ENCODE measurements around the gene DGUOK. TPM values are rescaled to one million over a fixed set of nuclear protein-coding genes. Genes with fewer than 3 reads are reported as not detected.

The DGUOK gene
- total and polyA plus RNA-seq, 10 of the 15 experiments (the other 5 are each of a cell fraction or from before 2014, with no cell fraction given): 64.4 to 234 (median 91.4) TPM

DNA sequence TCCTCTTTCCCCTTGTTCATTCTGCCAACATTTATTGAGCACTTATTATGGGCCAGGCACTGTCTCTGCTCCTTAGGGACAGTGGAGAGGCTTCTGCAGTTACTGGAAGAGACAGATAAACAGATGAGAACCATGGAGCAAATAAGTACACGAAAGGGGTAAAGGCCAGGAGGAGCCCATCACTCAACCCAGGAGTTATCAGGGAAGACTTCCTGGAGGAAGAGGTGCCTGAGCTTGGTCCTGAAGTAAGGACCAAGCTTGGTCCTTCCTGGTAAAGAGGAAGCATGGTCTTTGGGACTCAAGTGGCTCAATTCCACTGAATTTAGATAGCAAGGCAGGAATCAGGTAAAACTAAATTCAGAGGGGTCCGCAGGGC, 32.2 kb upstream of the DGUOK start (continued):
- TF ChIP-seq, protein P1, sequence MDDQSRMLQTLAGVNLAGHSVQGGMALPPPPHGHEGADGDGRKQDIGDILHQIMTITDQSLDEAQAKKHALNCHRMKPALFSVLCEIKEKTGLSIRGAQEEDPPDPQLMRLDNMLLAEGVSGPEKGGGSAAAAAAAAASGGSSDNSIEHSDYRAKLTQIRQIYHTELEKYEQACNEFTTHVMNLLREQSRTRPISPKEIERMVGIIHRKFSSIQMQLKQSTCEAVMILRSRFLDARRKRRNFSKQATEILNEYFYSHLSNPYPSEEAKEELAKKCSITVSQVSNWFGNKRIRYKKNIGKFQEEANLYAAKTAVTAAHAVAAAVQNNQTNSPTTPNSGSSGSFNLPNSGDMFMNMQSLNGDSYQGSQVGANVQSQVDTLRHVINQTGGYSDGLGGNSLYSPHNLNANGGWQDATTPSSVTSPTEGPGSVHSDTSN (IDR thresholded peaks at IDR 0.05; ENCODE audit: insufficient replicate concordance, low read depth, low read length): no peak
- TF ChIP-seq CBX3 (IDR thresholded peaks at IDR 0.05; ENCODE audit: borderline replicate concordance, low read depth) (no peak), NFIC (IDR thresholded peaks at IDR 0.05; ENCODE audit: low read depth, low read length) (no peak)

- in situ Hi-C loops (cut with MboI) (no loop called here), intact Hi-C loops (cut with micrococcal nuclease; ENCODE audit: unreplicated experiment) (no loop called here)
- FAIRE-seq: no peak
- no peaks in the 10 kb centered on the region for H3K36me3 ChIP-seq (ENCODE audit: control insufficient read depth in 2 of 2, insufficient read depth in 2 of 2, low read length in 1 of 2)
- TF ChIP-seq NFIC (IDR thresholded peaks at IDR 0.05; ENCODE audit: low read depth, low read length) (no peak), HDGF (IDR thresholded peaks at IDR 0.05) (no peak), CBX3 (IDR thresholded peaks at IDR 0.05; ENCODE audit: borderline replicate concordance, low read depth) (no peak), ZNF622 (IDR thresholded peaks at IDR 0.05) (no peak), ZNF274 (IDR thresholded peaks at IDR 0.05; ENCODE audit: insufficient read depth, insufficient read length) (no peak), SMARCA5 (IDR thresholded peaks at IDR 0.05) (no peak), SP1 (IDR thresholded peaks at IDR 0.05; ENCODE audit: low read depth, low read length) (no peak), POLR2AphosphoS5 (IDR thresholded peaks at IDR 0.05; ENCODE audit: low read length) (no peak), ATF3 (IDR thresholded peaks at IDR 0.05; ENCODE audit: borderline replicate concordance, extremely low read depth, low read depth, low read length) (no peak), POLR2A (IDR thresholded peaks at IDR 0.05; ENCODE audit: low read depth, low read length) (no peak), NR2C2 (IDR thresholded peaks at IDR 0.05; ENCODE audit: borderline replicate concordance, control insufficient read depth, insufficient read length, low read depth) (no peak)
- TF ChIP-seq, protein P2, sequence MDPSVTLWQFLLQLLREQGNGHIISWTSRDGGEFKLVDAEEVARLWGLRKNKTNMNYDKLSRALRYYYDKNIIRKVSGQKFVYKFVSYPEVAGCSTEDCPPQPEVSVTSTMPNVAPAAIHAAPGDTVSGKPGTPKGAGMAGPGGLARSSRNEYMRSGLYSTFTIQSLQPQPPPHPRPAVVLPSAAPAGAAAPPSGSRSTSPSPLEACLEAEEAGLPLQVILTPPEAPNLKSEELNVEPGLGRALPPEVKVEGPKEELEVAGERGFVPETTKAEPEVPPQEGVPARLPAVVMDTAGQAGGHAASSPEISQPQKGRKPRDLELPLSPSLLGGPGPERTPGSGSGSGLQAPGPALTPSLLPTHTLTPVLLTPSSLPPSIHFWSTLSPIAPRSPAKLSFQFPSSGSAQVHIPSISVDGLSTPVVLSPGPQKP (IDR thresholded peaks at IDR 0.05; ENCODE audit: low read depth, low read length): no peak
- TF ChIP-seq, protein P3, sequence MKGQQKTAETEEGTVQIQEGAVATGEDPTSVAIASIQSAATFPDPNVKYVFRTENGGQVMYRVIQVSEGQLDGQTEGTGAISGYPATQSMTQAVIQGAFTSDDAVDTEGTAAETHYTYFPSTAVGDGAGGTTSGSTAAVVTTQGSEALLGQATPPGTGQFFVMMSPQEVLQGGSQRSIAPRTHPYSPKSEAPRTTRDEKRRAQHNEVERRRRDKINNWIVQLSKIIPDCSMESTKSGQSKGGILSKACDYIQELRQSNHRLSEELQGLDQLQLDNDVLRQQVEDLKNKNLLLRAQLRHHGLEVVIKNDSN (IDR thresholded peaks at IDR 0.05; ENCODE audit: borderline replicate concordance, extremely low read length, insufficient read depth, low read depth, low read length): no peak
- TF ChIP-seq, protein P1 (IDR thresholded peaks at IDR 0.05; ENCODE audit: insufficient replicate concordance, low read depth, low read length): no peak
- TF ChIP-seq, protein P4, sequence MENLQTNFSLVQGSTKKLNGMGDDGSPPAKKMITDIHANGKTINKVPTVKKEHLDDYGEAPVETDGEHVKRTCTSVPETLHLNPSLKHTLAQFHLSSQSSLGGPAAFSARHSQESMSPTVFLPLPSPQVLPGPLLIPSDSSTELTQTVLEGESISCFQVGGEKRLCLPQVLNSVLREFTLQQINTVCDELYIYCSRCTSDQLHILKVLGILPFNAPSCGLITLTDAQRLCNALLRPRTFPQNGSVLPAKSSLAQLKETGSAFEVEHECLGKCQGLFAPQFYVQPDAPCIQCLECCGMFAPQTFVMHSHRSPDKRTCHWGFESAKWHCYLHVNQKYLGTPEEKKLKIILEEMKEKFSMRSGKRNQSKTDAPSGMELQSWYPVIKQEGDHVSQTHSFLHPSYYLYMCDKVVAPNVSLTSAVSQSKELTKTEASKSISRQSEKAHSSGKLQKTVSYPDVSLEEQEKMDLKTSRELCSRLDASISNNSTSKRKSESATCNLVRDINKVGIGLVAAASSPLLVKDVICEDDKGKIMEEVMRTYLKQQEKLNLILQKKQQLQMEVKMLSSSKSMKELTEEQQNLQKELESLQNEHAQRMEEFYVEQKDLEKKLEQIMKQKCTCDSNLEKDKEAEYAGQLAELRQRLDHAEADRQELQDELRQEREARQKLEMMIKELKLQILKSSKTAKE (IDR thresholded peaks at IDR 0.05; ENCODE audit: low read depth, poor library complexity, severe bottlenecking): no peak
- ATAC-seq: no peak
- DNase-seq (ENCODE audit: low read depth, low spot score): no peak
- 72% methylated on average over 6 of the region's 6 CpGs for WGBS (ENCODE audit: insufficient coverage, insufficient replicate concordance, low lambda C conversion rate, missing lambda C conversion rate)
- RAD21 ChIA-PET (ENCODE audit: unreplicated experiment): interaction anchor here (0.5 to 0.9 kb wide), 2 partner anchors 13 to 76 kb away, joined by 3 read pairs; no protein-coding TSS in a partner anchor
- H2AFZ ChIP-seq (ENCODE audit: control insufficient read depth, low read depth, low read length): no peak overlapping the region
- H3K9ac ChIP-seq (ENCODE audit: control insufficient read depth, insufficient read depth, low read length): no peak overlapping the region
- no peaks in the 10 kb centered on the region for H3K27me3 ChIP-seq (replicated peaks in 1 of 2; ENCODE audit: control insufficient read depth in 2 of 2, insufficient read depth in 2 of 2, low read length in 1 of 2)
- no peaks in the 10 kb centered on the region for H3K79me2 ChIP-seq (ENCODE audit: control insufficient read depth, insufficient read depth, low read length)
- H3K9me3 ChIP-seq (replicated peaks; ENCODE audit: control insufficient read depth, insufficient read depth, low read length): no peaks in the 10 kb centered on the region
- no peak overlapping the region for H3K4me2 ChIP-seq (ENCODE audit: control insufficient read depth, insufficient read depth)
- no peaks in the 10 kb centered on the region for H4K20me1 ChIP-seq (ENCODE audit: control insufficient read depth, insufficient read depth)
- H3K4me3 ChIP-seq: no peak overlapping the region
- BruUV-seq (replicated peaks): no TSS peak
- SMC1A ChIA-PET (ENCODE audit: uncharacterized antibody, unreplicated experiment): no interaction called here
- peaks cover 14% of the 10 kb centered on the region for H3K4me1 ChIP-seq (ENCODE audit: control insufficient read depth, insufficient read depth, low read length)
- CTCF ChIA-PET: interaction anchor here (0.6 kb wide), 1 partner anchor 588 kb away, joined by 3 read pairs; the partner anchor contains the start of genes CCDC142 and TTC31
- no peak overlapping the region for H3K27ac ChIP-seq (ENCODE audit: control insufficient read depth, insufficient read depth)
- POLR2A ChIA-PET: no interaction called here
Observed at GRCh38 chr2:73894877-73895276, 31.8 kb upstream of the DGUOK start.

Measured in GM12878 (cell line).